Anterior cingulate cortex (tissue), 58 donors: ENCODE results near the gene JARID2.

Experiments used
- DNase-seq, 58 donors: peaks; one replicate each; lab custom pipeline; 2025; lab: John Stamatoyannopoulos, UW

JARID2 gene

GRCh38 chr6:15474196-15474595 lies 228.3 kb downstream of the JARID2 start:
- no peak for DNase-seq

- no peak for DNase-seq
Observed at GRCh38 chr6:15475261-15475660, 229.4 kb downstream of the JARID2 start.

GRCh38 chr6:15475872-15476271 lies 230.0 kb downstream of the JARID2 start:
- no peak for DNase-seq

- no peak for DNase-seq
Observed at GRCh38 chr6:15476631-15477380, 230.9 kb downstream of the JARID2 start.

- DNase-seq = no peak
Observed at GRCh38 chr6:15477746-15478145, 231.9 kb downstream of the JARID2 start.

- peak in 4 of 58 donors; percentile 12 to 49 (median 15) for DNase-seq
Observed at GRCh38 chr6:15479761-15480160, 233.9 kb downstream of the JARID2 start.

- no peak for DNase-seq
Observed at GRCh38 chr6:15480525-15480924, 234.7 kb downstream of the JARID2 start.

- DNase-seq = no peak
Observed at GRCh38 chr6:15481390-15482291, 235.8 kb downstream of the JARID2 start.

- DNase-seq = no peak
Observed at GRCh38 chr6:15483060-15483459, 237.2 kb downstream of the JARID2 start.

GRCh38 chr6:15484140-15484539 lies 238.3 kb downstream of the JARID2 start:
- no peak for DNase-seq

GRCh38 chr6:15484821-15485220 lies 239.0 kb downstream of the JARID2 start:
- no peak for DNase-seq

- no peak for DNase-seq
Observed at GRCh38 chr6:15485936-15486335, 240.1 kb downstream of the JARID2 start.

GRCh38 chr6:15487262-15487661 lies 241.4 kb downstream of the JARID2 start:
- DNase-seq = no peak

- no peak for DNase-seq
Observed at GRCh38 chr6:15489261-15489962, 243.5 kb downstream of the JARID2 start.

- no peak for DNase-seq
Observed at GRCh38 chr6:15490242-15491100, 244.6 kb downstream of the JARID2 start.

GRCh38 chr6:15491255-15491985 lies 245.6 kb downstream of the JARID2 start:
- peak in 57 of 58 donors; percentile 12 to 90 (median 70) for DNase-seq

GRCh38 chr6:15491986-15492269 lies 246.1 kb downstream of the JARID2 start:
- no peak for DNase-seq

- no peak for DNase-seq
Observed at GRCh38 chr6:15493437-15494168, 247.7 kb downstream of the JARID2 start.

- peak in 1 of 58 donors; percentile 21 for DNase-seq
Observed at GRCh38 chr6:15495375-15495901, 249.6 kb downstream of the JARID2 start.
